ENCODE data around the gene TSPAN4.

The TSPAN4 gene

GRCh38 chr11:833114-833791 lies 9.4 kb upstream of the TSPAN4 start:
- no peak for DNase-seq (ENCODE audit: low spot score)
- FAIRE-seq = no peak

GRCh38 chr11:833849-834311 lies 8.8 kb upstream of the TSPAN4 start:
- DNase-seq (ENCODE audit: low spot score) (no peak), FAIRE-seq (peak; percentile 31)

GRCh38 chr11:834371-835316 lies 8.0 kb upstream of the TSPAN4 start:
- peak; percentile 91 for FAIRE-seq
- peak; percentile 97 for DNase-seq (ENCODE audit: low spot score)

GRCh38 chr11:836274-836673 lies 6.4 kb upstream of the TSPAN4 start:
- FAIRE-seq = no peak
- DNase-seq (ENCODE audit: low spot score) = no peak

GRCh38 chr11:836700-837099 lies 6.0 kb upstream of the TSPAN4 start:
- FAIRE-seq (no peak), DNase-seq (ENCODE audit: low spot score) (no peak)

- no peak for FAIRE-seq
- DNase-seq (ENCODE audit: low spot score) = no peak
Measured at GRCh38 chr11:837189-837989, 5.3 kb upstream of the TSPAN4 start.

GRCh38 chr11:837990-838307 lies 4.7 kb upstream of the TSPAN4 start:
- DNase-seq (ENCODE audit: low spot score) (no peak), FAIRE-seq (no peak)

- DNase-seq (ENCODE audit: low spot score) = no peak
- no peak for FAIRE-seq
Measured at GRCh38 chr11:838441-839279, 4.0 kb upstream of the TSPAN4 start.

GRCh38 chr11:839280-839623 lies 3.4 kb upstream of the TSPAN4 start:
- DNase-seq (ENCODE audit: low spot score) (no peak), FAIRE-seq (no peak)

- DNase-seq (ENCODE audit: low spot score) (no peak), FAIRE-seq (no peak)
Measured at GRCh38 chr11:839875-840617, 2.6 kb upstream of the TSPAN4 start.

GRCh38 chr11:841981-842369 lies 677 bp upstream of the TSPAN4 start:
- FAIRE-seq (no peak), DNase-seq (ENCODE audit: low spot score) (no peak)

- DNase-seq (ENCODE audit: low spot score) = no peak
- no peak for FAIRE-seq
Measured at GRCh38 chr11:843086-843734, 558 bp downstream of the TSPAN4 start.

- DNase-seq (ENCODE audit: low spot score) (peak; percentile 90), FAIRE-seq (peak; percentile 32)
Measured at GRCh38 chr11:843818-844692, 1.4 kb downstream of the TSPAN4 start.

GRCh38 chr11:844693-845644 lies 2.3 kb downstream of the TSPAN4 start:
- DNase-seq (ENCODE audit: low spot score) = peak; percentile 75
- peak; percentile 34 for FAIRE-seq

- no peak for FAIRE-seq
- DNase-seq (ENCODE audit: low spot score) = no peak
Measured at GRCh38 chr11:845872-846495, 3.3 kb downstream of the TSPAN4 start.

- no peak for DNase-seq (ENCODE audit: low spot score)
- FAIRE-seq = no peak
Measured at GRCh38 chr11:846496-847098, 3.9 kb downstream of the TSPAN4 start.

GRCh38 chr11:847876-848275 lies 5.2 kb downstream of the TSPAN4 start:
- FAIRE-seq (no peak), DNase-seq (ENCODE audit: low spot score) (no peak)

All from RCC 7860 (cell line).